ENCODE measurements around the gene ABHD16B. TPM values are rescaled to one million over a fixed set of nuclear protein-coding genes. Genes with fewer than 3 reads are reported as not detected.

The ABHD16B gene
- total and polyA plus RNA-seq, 2 experiments from 2014 or later: not detected

DNA sequence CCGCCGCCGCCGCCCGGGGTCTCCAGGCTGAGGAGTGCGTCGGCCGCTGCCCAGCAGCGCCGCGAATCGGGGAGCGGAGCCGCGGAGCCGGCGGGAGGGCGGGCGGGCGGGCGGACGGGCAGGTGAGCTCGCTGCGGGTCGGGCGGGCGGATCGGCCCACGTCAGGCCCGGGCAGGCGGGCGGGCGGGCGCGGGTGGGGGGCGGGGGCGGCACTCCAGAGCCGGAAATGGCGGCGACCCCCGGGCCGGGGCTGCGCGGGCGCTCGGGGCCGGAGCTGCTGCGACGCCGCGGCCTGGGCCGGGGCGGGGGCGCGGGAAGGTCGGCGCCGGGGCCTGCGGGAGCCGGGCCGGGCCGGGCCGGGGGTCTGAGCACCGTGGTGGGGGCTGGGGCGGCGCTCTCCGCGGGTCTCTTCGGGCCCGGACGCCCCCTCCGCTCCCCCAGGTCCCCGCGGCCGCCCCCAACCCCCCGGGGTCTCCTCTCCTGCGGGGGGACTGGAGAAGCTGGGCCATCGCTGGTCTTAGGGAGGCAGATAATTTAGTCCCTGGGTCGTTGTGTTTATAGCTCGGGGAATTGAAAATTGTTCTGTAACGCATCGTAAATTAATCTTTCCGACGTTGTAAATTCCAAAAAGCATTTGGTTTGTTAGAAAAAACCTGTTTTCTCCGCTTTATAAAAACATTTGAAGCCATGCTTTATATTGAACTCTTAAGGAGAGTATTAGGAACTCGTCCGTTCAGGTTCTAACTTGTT, 34.1 kb downstream of the ABHD16B start (continued):
- TF ChIP-seq, protein P1, sequence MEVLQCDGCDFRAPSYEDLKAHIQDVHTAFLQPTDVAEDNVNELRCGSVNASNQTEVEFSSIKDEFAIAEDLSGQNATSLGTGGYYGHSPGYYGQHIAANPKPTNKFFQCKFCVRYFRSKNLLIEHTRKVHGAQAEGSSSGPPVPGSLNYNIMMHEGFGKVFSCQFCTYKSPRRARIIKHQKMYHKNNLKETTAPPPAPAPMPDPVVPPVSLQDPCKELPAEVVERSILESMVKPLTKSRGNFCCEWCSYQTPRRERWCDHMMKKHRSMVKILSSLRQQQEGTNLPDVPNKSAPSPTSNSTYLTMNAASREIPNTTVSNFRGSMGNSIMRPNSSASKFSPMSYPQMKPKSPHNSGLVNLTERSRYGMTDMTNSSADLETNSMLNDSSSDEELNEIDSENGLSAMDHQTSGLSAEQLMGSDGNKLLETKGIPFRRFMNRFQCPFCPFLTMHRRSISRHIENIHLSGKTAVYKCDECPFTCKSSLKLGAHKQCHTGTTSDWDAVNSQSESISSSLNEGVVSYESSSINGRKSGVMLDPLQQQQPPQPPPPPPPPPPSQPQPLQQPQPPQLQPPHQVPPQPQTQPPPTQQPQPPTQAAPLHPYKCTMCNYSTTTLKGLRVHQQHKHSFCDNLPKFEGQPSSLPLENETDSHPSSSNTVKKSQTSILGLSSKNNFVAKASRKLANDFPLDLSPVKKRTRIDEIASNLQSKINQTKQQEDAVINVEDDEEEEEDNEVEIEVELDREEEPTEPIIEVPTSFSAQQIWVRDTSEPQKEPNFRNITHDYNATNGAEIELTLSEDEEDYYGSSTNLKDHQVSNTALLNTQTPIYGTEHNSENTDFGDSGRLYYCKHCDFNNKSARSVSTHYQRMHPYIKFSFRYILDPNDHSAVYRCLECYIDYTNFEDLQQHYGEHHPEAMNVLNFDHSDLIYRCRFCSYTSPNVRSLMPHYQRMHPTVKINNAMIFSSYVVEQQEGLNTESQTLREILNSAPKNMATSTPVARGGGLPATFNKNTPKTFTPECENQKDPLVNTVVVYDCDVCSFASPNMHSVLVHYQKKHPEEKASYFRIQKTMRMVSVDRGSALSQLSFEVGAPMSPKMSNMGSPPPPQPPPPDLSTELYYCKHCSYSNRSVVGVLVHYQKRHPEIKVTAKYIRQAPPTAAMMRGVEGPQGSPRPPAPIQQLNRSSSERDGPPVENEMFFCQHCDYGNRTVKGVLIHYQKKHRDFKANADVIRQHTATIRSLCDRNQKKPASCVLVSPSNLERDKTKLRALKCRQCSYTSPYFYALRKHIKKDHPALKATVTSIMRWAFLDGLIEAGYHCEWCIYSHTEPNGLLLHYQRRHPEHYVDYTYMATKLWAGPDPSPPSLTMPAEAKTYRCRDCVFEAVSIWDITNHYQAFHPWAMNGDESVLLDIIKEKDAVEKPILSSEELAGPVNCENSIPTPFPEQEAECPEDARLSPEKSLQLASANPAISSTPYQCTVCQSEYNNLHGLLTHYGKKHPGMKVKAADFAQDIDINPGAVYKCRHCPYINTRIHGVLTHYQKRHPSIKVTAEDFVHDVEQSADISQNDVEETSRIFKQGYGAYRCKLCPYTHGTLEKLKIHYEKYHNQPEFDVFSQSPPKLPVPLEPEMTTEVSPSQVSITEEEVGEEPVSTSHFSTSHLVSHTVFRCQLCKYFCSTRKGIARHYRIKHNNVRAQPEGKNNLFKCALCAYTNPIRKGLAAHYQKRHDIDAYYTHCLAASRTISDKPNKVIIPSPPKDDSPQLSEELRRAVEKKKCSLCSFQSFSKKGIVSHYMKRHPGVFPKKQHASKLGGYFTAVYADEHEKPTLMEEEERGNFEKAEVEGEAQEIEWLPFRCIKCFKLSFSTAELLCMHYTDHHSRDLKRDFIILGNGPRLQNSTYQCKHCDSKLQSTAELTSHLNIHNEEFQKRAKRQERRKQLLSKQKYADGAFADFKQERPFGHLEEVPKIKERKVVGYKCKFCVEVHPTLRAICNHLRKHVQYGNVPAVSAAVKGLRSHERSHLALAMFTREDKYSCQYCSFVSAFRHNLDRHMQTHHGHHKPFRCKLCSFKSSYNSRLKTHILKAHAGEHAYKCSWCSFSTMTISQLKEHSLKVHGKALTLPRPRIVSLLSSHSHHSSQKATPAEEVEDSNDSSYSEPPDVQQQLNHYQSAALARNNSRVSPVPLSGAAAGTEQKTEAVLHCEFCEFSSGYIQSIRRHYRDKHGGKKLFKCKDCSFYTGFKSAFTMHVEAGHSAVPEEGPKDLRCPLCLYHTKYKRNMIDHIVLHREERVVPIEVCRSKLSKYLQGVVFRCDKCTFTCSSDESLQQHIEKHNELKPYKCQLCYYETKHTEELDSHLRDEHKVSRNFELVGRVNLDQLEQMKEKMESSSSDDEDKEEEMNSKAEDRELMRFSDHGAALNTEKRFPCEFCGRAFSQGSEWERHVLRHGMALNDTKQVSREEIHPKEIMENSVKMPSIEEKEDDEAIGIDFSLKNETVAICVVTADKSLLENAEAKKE (CRISPR knock-in tag; IDR thresholded peaks at IDR 0.05): no peak
- TF ChIP-seq, protein P2, sequence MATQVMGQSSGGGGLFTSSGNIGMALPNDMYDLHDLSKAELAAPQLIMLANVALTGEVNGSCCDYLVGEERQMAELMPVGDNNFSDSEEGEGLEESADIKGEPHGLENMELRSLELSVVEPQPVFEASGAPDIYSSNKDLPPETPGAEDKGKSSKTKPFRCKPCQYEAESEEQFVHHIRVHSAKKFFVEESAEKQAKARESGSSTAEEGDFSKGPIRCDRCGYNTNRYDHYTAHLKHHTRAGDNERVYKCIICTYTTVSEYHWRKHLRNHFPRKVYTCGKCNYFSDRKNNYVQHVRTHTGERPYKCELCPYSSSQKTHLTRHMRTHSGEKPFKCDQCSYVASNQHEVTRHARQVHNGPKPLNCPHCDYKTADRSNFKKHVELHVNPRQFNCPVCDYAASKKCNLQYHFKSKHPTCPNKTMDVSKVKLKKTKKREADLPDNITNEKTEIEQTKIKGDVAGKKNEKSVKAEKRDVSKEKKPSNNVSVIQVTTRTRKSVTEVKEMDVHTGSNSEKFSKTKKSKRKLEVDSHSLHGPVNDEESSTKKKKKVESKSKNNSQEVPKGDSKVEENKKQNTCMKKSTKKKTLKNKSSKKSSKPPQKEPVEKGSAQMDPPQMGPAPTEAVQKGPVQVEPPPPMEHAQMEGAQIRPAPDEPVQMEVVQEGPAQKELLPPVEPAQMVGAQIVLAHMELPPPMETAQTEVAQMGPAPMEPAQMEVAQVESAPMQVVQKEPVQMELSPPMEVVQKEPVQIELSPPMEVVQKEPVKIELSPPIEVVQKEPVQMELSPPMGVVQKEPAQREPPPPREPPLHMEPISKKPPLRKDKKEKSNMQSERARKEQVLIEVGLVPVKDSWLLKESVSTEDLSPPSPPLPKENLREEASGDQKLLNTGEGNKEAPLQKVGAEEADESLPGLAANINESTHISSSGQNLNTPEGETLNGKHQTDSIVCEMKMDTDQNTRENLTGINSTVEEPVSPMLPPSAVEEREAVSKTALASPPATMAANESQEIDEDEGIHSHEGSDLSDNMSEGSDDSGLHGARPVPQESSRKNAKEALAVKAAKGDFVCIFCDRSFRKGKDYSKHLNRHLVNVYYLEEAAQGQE (IDR thresholded peaks at IDR 0.05; ENCODE audit: unreplicated experiment): no peak
- TF ChIP-seq ZNF331 (CRISPR knock-in tag; IDR thresholded peaks at IDR 0.05; ENCODE audit: low read depth): no peak
- TF ChIP-seq POLR2AphosphoS5 (IDR thresholded peaks at IDR 0.05; ENCODE audit: low read depth): no peak
- TF ChIP-seq, protein P3, sequence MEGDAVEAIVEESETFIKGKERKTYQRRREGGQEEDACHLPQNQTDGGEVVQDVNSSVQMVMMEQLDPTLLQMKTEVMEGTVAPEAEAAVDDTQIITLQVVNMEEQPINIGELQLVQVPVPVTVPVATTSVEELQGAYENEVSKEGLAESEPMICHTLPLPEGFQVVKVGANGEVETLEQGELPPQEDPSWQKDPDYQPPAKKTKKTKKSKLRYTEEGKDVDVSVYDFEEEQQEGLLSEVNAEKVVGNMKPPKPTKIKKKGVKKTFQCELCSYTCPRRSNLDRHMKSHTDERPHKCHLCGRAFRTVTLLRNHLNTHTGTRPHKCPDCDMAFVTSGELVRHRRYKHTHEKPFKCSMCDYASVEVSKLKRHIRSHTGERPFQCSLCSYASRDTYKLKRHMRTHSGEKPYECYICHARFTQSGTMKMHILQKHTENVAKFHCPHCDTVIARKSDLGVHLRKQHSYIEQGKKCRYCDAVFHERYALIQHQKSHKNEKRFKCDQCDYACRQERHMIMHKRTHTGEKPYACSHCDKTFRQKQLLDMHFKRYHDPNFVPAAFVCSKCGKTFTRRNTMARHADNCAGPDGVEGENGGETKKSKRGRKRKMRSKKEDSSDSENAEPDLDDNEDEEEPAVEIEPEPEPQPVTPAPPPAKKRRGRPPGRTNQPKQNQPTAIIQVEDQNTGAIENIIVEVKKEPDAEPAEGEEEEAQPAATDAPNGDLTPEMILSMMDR (conservative IDR thresholded peaks at IDR 0.05; ENCODE audit: low read depth in 2 of 2): no peak
- no peak for TF ChIP-seq NANOG (IDR thresholded peaks at IDR 0.05; ENCODE audit: borderline replicate concordance)
- no peak for TF ChIP-seq CREB1 (CRISPR knock-in tag; IDR thresholded peaks at IDR 0.05; ENCODE audit: low read depth)
- no peak for TF ChIP-seq EZH2phosphoT487 (IDR thresholded peaks at IDR 0.05; ENCODE audit: unreplicated experiment)
